ENCODE data around the gene NPHP3. TPM values are rescaled to one million over a fixed set of nuclear protein-coding genes. Genes with fewer than 3 reads are reported as not detected.
"Not testable (repeated sequence)": the region's sequence is repeated elsewhere in the genome, so short reads cannot be mapped to it uniquely, and the experiment has no call there.

Gene NPHP3
- total RNA-seq = 20.2 and 23.2 TPM in 2 replicates

- CTCF ChIA-PET = no interaction called here
- DNase-seq (peak; percentile 82), ATAC-seq (ENCODE audit: low read depth) (peak; percentile 80)
- H3K27me3 Mint-ChIP-seq = no peaks in the 10 kb centered on the region
- peaks cover 31% of the 10 kb centered on the region for H3K4me1 Mint-ChIP-seq
- POLR2A ChIA-PET = interaction anchor here (1.2 to 2.3 kb wide), 3 partner anchors 63 to 1764 kb away, joined by 4 to 14 read pairs (median 6); partner anchors contain the start of genes ACAD11, ANAPC13, CDV3 and CEP63
- H3K9me3 Mint-ChIP-seq = no peaks in the 10 kb centered on the region
- intact Hi-C loops (cut with micrococcal nuclease) = loop anchor here (1.0 to 5.0 kb wide), 11 partner anchors 63 to 1975 kb away; partner anchors contain the start of genes ACAD11, ANAPC13, ASTE1 and CDV3
- peak within 1 kb of the TSS; percentile 90 for H3K4me3 Mint-ChIP-seq
- H3K36me3 Mint-ChIP-seq (ENCODE audit: low read depth) = peaks cover 11% of the 10 kb centered on the region
- no peak for TF ChIP-seq CTCF (IDR thresholded peaks at IDR 0.05)
- H3K27ac Mint-ChIP-seq = peak within 1 kb of the TSS; percentile 85
These were observed at the start of gene NPHP3 for GRCh38 chr3:132722165-132723023. Gene NPHP3, minus strand, starts transcription at chr3:132722409. Its CDS starts 54 bp downstream, at chr3:132722355.

- intact Hi-C loops (cut with micrococcal nuclease) = no loop called here
- Mint-ChIP-seq H3K4me3 (no peak overlapping the region), H3K27me3 (peaks cover 7% of the 10 kb centered on the region), H3K27ac (no peak overlapping the region), H3K9me3 (no peaks in the 10 kb centered on the region), H3K4me1 (no peaks in the 10 kb centered on the region), H3K36me3 (ENCODE audit: low read depth) (no peaks in the 10 kb centered on the region)
- TF ChIP-seq CTCF (IDR thresholded peaks at IDR 0.05) = no peak
- ChIA-PET POLR2A (no interaction called here), CTCF (no interaction called here)
- DNase-seq = no peak
- ATAC-seq (ENCODE audit: low read depth) = no peak
These were observed 36.5 kb upstream of the NPHP3 start for GRCh38 chr3:132758740-132759139.

- no peak for DNase-seq
- no peak overlapping the region for H3K27ac Mint-ChIP-seq
- H3K4me3 Mint-ChIP-seq = no peak overlapping the region
- CTCF ChIA-PET = no interaction called here
- H3K4me1 Mint-ChIP-seq = no peaks in the 10 kb centered on the region
- intact Hi-C loops (cut with micrococcal nuclease) = no loop called here
- H3K27me3 Mint-ChIP-seq = peaks cover 12% of the 10 kb centered on the region
- TF ChIP-seq CTCF (IDR thresholded peaks at IDR 0.05) = no peak
- ATAC-seq (ENCODE audit: low read depth) = no peak
- H3K9me3 Mint-ChIP-seq = no peaks in the 10 kb centered on the region
- H3K36me3 Mint-ChIP-seq (ENCODE audit: low read depth) = no peaks in the 10 kb centered on the region
- POLR2A ChIA-PET = no interaction called here
These were observed 34.0 kb upstream of the NPHP3 start for GRCh38 chr3:132756108-132756650.

GRCh38 chr3:132753946-132754345 lies 31.7 kb upstream of the NPHP3 start:
- TF ChIP-seq CTCF (IDR thresholded peaks at IDR 0.05) = no peak
- no peaks in the 10 kb centered on the region for H3K4me1 Mint-ChIP-seq
- ChIA-PET CTCF (no interaction called here), POLR2A (no interaction called here)
- peaks cover 21% of the 10 kb centered on the region for H3K27me3 Mint-ChIP-seq
- no peaks in the 10 kb centered on the region for H3K36me3 Mint-ChIP-seq (ENCODE audit: low read depth)
- H3K9me3 Mint-ChIP-seq = no peaks in the 10 kb centered on the region
- no peak for DNase-seq
- no peak for ATAC-seq (ENCODE audit: low read depth)
- no peak overlapping the region for H3K4me3 Mint-ChIP-seq
- intact Hi-C loops (cut with micrococcal nuclease) = no loop called here
- H3K27ac Mint-ChIP-seq = no peak overlapping the region

- Mint-ChIP-seq H3K27ac (no peak overlapping the region), H3K4me3 (no peak overlapping the region), H3K4me1 (no peaks in the 10 kb centered on the region), H3K36me3 (ENCODE audit: low read depth) (no peaks in the 10 kb centered on the region), H3K27me3 (peaks cover 23% of the 10 kb centered on the region), H3K9me3 (no peaks in the 10 kb centered on the region)
- TF ChIP-seq CTCF (IDR thresholded peaks at IDR 0.05) = no peak
- DNase-seq (no peak), ATAC-seq (ENCODE audit: low read depth) (no peak)
- CTCF ChIA-PET = no interaction called here
- intact Hi-C loops (cut with micrococcal nuclease) = no loop called here
- POLR2A ChIA-PET = no interaction called here
These were observed 27.6 kb upstream of the NPHP3 start for GRCh38 chr3:132749786-132750185.

- H3K36me3 Mint-ChIP-seq (ENCODE audit: low read depth); POLR2A ChIA-PET; CTCF ChIA-PET; DNase-seq; H3K4me3 Mint-ChIP-seq; intact Hi-C loops (cut with micrococcal nuclease); H3K4me1 Mint-ChIP-seq; H3K27ac Mint-ChIP-seq; H3K9me3 Mint-ChIP-seq; ATAC-seq (ENCODE audit: low read depth): not testable (repeated sequence)
- H3K27me3 Mint-ChIP-seq = peaks cover 21% of the 10 kb centered on the region
These were observed 24.5 kb upstream of the NPHP3 start for GRCh38 chr3:132746720-132747119.

Data from activated B cell treated with CpG ODN at 0.5 μM for 24 hours (primary cell).